ENCODE measurements around the gene BEND3. TPM values are rescaled to one million over a fixed set of nuclear protein-coding genes. Genes with fewer than 3 reads are reported as not detected.

BEND3 gene
- polyA plus RNA-seq, 3 donors: 0.17 to 0.52 (median 0.24) TPM

DNA sequence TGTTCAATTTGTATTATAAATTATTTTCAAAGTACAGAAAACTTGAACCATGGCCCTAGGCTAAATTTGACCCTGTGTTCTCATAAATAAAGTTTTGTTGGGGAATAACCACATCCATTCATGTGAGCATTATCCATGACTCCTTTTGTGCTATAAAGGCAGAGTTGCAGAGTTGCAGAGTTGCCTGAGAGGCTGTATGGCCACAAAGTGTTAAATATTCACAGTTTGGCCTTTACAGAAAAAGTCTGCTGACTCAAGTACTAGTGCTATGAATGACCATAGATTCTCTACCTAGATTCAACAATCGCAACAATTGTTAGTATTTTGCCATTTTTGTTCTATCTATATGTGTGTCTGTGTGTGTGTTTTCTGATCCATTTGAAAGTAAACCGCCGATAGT lies 46.2 kb upstream of the BEND3 start:
- no peaks in the 10 kb centered on the region for H3K36me3 Mint-ChIP-seq
- Histone ChIP-seq H3K9me3 (replicated peaks in 1 of 2; ENCODE audit: control insufficient read depth in 1 of 2, insufficient read depth in 1 of 2, low read length in 2 of 2) (no peaks in the 10 kb centered on the region), H3K36me3 (replicated peaks in 1 of 2; ENCODE audit: control insufficient read depth in 1 of 2, insufficient read depth in 2 of 2, low read length in 2 of 2) (no peaks in the 10 kb centered on the region), H3K27me3 (ENCODE audit: control insufficient read depth in 2 of 2, insufficient read depth in 2 of 2, low read length in 2 of 2) (no peaks in the 10 kb centered on the region), H2AFZ (ENCODE audit: insufficient read depth, low read depth, low read length, poor library complexity, severe bottlenecking) (no peak overlapping the region), H4K20me1 (ENCODE audit: insufficient read depth, low read length) (no peaks in the 10 kb centered on the region), H3K9ac (ENCODE audit: insufficient read depth, low read length, poor library complexity, severe bottlenecking) (no peak overlapping the region), H3K4me3 (replicated peaks in 1 of 3; ENCODE audit: low read depth in 2 of 3, low read length in 3 of 3) (no peak overlapping the region), H3K27ac (ENCODE audit: low read depth in 1 of 2, low read length in 2 of 2) (no peak overlapping the region), H3K4me1 (ENCODE audit: control insufficient read depth in 1 of 2, insufficient read depth in 2 of 2, low read length in 2 of 2) (no peaks in the 10 kb centered on the region), H3K4me2 (replicated peaks; ENCODE audit: extremely low read depth, low read length, poor library complexity, severe bottlenecking) (no peak overlapping the region), H3K79me2 (ENCODE audit: insufficient read depth, low read length) (no peaks in the 10 kb centered on the region)
- H3K27me3 Mint-ChIP-seq (ENCODE audit: low read depth in 3 of 3): no peaks in the 10 kb centered on the region
- no peak overlapping the region for H3K27ac Mint-ChIP-seq
- no peaks in the 10 kb centered on the region for H3K4me1 Mint-ChIP-seq
- DNase-seq: no peak
- H3K4me3 Mint-ChIP-seq: no peak overlapping the region
- 100% methylated on average over 1 of the region's 3 CpGs for WGBS (ENCODE audit: insufficient coverage)
- H3K9me3 Mint-ChIP-seq: peaks cover 0 to 4% (median 0%) of the 10 kb centered on the region in 7 donors
- intact Hi-C loops (cut with micrococcal nuclease): no loop called here
- TF ChIP-seq, protein P1, sequence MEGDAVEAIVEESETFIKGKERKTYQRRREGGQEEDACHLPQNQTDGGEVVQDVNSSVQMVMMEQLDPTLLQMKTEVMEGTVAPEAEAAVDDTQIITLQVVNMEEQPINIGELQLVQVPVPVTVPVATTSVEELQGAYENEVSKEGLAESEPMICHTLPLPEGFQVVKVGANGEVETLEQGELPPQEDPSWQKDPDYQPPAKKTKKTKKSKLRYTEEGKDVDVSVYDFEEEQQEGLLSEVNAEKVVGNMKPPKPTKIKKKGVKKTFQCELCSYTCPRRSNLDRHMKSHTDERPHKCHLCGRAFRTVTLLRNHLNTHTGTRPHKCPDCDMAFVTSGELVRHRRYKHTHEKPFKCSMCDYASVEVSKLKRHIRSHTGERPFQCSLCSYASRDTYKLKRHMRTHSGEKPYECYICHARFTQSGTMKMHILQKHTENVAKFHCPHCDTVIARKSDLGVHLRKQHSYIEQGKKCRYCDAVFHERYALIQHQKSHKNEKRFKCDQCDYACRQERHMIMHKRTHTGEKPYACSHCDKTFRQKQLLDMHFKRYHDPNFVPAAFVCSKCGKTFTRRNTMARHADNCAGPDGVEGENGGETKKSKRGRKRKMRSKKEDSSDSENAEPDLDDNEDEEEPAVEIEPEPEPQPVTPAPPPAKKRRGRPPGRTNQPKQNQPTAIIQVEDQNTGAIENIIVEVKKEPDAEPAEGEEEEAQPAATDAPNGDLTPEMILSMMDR (IDR thresholded peaks at IDR 0.05): no peak

- no peak overlapping the region for H3K27ac ChIP-seq (ENCODE audit: low read depth in 1 of 2, low read length in 2 of 2)
- H3K9me3 ChIP-seq (replicated peaks in 1 of 2; ENCODE audit: control insufficient read depth in 1 of 2, insufficient read depth in 1 of 2, low read length in 2 of 2): no peaks in the 10 kb centered on the region
- H3K4me1 ChIP-seq (ENCODE audit: control insufficient read depth in 1 of 2, insufficient read depth in 2 of 2, low read length in 2 of 2): no peaks in the 10 kb centered on the region
- Mint-ChIP-seq H3K4me3 (no peak overlapping the region), H3K9me3 (no peaks in the 10 kb centered on the region), H3K27me3 (ENCODE audit: low read depth in 3 of 3) (peaks cover 0 to 2% (median 0%) of the 10 kb centered on the region in 3 donors), H3K27ac (no peak overlapping the region), H3K36me3 (peaks cover 6 to 7% of the 10 kb centered on the region in 2 donors), H3K4me1 (peaks cover 1% of the 10 kb centered on the region)
- intact Hi-C loops (cut with micrococcal nuclease): no loop called here
- no peaks in the 10 kb centered on the region for H3K79me2 ChIP-seq (ENCODE audit: insufficient read depth, low read length)
- whole genome bisulfite sequencing (ENCODE audit: insufficient coverage): 100% methylated on average over 1 of the region's 2 CpGs
- TF ChIP-seq, protein P1 (IDR thresholded peaks at IDR 0.05): no peak
- no peak for DNase-seq
- no peak overlapping the region for H3K4me2 ChIP-seq (replicated peaks; ENCODE audit: extremely low read depth, low read length, poor library complexity, severe bottlenecking)
- no peak overlapping the region for H3K4me3 ChIP-seq (replicated peaks in 1 of 3; ENCODE audit: low read depth in 2 of 3, low read length in 3 of 3)
- H3K9ac ChIP-seq (ENCODE audit: insufficient read depth, low read length, poor library complexity, severe bottlenecking): no peak overlapping the region
- H3K27me3 ChIP-seq (ENCODE audit: control insufficient read depth in 2 of 2, insufficient read depth in 2 of 2, low read length in 2 of 2): no peaks in the 10 kb centered on the region
- no peak overlapping the region for H2AFZ ChIP-seq (ENCODE audit: insufficient read depth, low read depth, low read length, poor library complexity, severe bottlenecking)
- H4K20me1 ChIP-seq (ENCODE audit: insufficient read depth, low read length): no peaks in the 10 kb centered on the region
- H3K36me3 ChIP-seq (replicated peaks in 1 of 2; ENCODE audit: control insufficient read depth in 1 of 2, insufficient read depth in 2 of 2, low read length in 2 of 2): no peaks in the 10 kb centered on the region
Observed at GRCh38 chr6:107156617-107157016, 41.3 kb upstream of the BEND3 start.
